Coronary artery (tissue), 2 donors: ENCODE results near the gene LRP8.

Experiments used
- DNase-seq: peaks from one replicate; pipeline ENCODE4 v3.0.0-alpha.2; 2017; ENCODE audit warnings: low spot score
- H3K27ac ChIP-seq, 2 donors: fragments of 200-600 bp; sonication (generic); one replicate each; pipeline ENCODE4 v1.5.1; 2016 to 2019
- H3K4me3 ChIP-seq: fragments of 200-600 bp; sonication (generic); 2 replicates; pipeline ENCODE4 v1.5.1; 2016; ENCODE audit warnings: mild to moderate bottlenecking, moderate library complexity
- CTCF ChIP-seq: fragments of 200-600 bp; sonication (generic); IDR thresholded peaks from one replicate; pipeline ENCODE4 v1.5.1; 2019; ENCODE audit warnings: antibody characterized with exemption

LRP8 gene

GRCh38 chr1:53297195-53297594 lies 30.7 kb downstream of the LRP8 start:
- no peak for TF ChIP-seq CTCF
- DNase-seq, result no peak
- H3K4me3 ChIP-seq, result no peak overlapping the region
- H3K27ac ChIP-seq, result no peak overlapping the region

- H3K27ac ChIP-seq, result peak overlapping the region; percentile 11 to 36
- DNase-seq, result no peak
- no peak overlapping the region for H3K4me3 ChIP-seq
- no peak for TF ChIP-seq CTCF
Observed at GRCh38 chr1:53296117-53296749, 31.6 kb downstream of the LRP8 start.

- DNase-seq, result no peak
- Histone ChIP-seq H3K27ac (peak overlapping the region; percentile 11 to 36), H3K4me3 (no peak overlapping the region)
- TF ChIP-seq CTCF, result no peak
Observed at GRCh38 chr1:53295726-53296116, 32.1 kb downstream of the LRP8 start.

- Histone ChIP-seq H3K27ac (peak overlapping the region; percentile 1 to 65), H3K4me3 (no peak overlapping the region)
- no peak for DNase-seq
- TF ChIP-seq CTCF, result no peak
Observed at GRCh38 chr1:53295295-53295694, 32.6 kb downstream of the LRP8 start.

GRCh38 chr1:53294567-53294966 lies 33.3 kb downstream of the LRP8 start:
- DNase-seq, result no peak
- Histone ChIP-seq H3K4me3 (no peak overlapping the region), H3K27ac (peak overlapping the region; percentile 1 to 65)
- no peak for TF ChIP-seq CTCF

GRCh38 chr1:53294061-53294460 lies 33.8 kb downstream of the LRP8 start:
- DNase-seq, result no peak
- no peak overlapping the region for H3K4me3 ChIP-seq
- TF ChIP-seq CTCF, result no peak
- peak overlapping the region; percentile 33 to 65 for H3K27ac ChIP-seq

GRCh38 chr1:53293123-53293522 lies 34.7 kb downstream of the LRP8 start:
- TF ChIP-seq CTCF, result no peak
- peak; percentile 80 for DNase-seq
- peak overlapping the region; percentile 33 to 65 for H3K27ac ChIP-seq
- H3K4me3 ChIP-seq, result no peak overlapping the region
